ENCODE results near the gene SPATA13.

SPATA13 gene

GRCh38 chr13:24123761-24124160 lies 36.8 kb upstream of the SPATA13 start:
- Histone ChIP-seq H3K9me3 (ENCODE audit: insufficient read depth, low read depth, low read length) (peaks cover 2% of the 10 kb centered on the region), H3K14ac (ENCODE audit: low read length) (no peak overlapping the region), H3K18ac (ENCODE audit: low read length) (no peak overlapping the region), H2BK12ac (ENCODE audit: low read length) (no peak overlapping the region), H3K4me1 (ENCODE audit: control insufficient read depth in 1 of 2, insufficient read depth in 2 of 2, low read length in 2 of 2) (peaks cover 3 to 4% of the 10 kb centered on the region in 2 experiments), H3K79me2 (ENCODE audit: control insufficient read depth, insufficient read depth, low read length, poor library complexity) (no peaks in the 10 kb centered on the region), H2AFZ (ENCODE audit: insufficient read depth, low read length, poor library complexity) (no peak overlapping the region), H3K23ac (ENCODE audit: low read length) (no peak overlapping the region), H2AK5ac (ENCODE audit: low read length) (no peak overlapping the region), H2BK5ac (ENCODE audit: low read depth, low read length, poor library complexity) (no peak overlapping the region), H3K79me1 (ENCODE audit: low read length) (no peaks in the 10 kb centered on the region), H4K91ac (ENCODE audit: low read depth, low read length) (no peak overlapping the region), H3K4ac (ENCODE audit: low read depth, low read length) (no peak overlapping the region), H3K36me3 (ENCODE audit: control insufficient read depth in 1 of 2, insufficient read depth in 2 of 2, low read length in 2 of 2) (no peaks in the 10 kb centered on the region), H4K12ac (ENCODE audit: low read depth, low read length) (no peak overlapping the region), H2BK120ac (ENCODE audit: insufficient read depth, low read length, poor library complexity) (no peak overlapping the region), H3K4me2 (ENCODE audit: low read length) (no peak overlapping the region), H4K8ac (ENCODE audit: low read depth, low read length) (no peak overlapping the region), H3K4me3 (ENCODE audit: low read depth, low read length) (no peak overlapping the region), H3K27me3 (ENCODE audit: insufficient read depth, low read length) (no peaks in the 10 kb centered on the region), H3K27ac (ENCODE audit: low read depth, low read length) (no peak overlapping the region), H3K9ac (ENCODE audit: low read length) (no peak overlapping the region)
- no peak for DNase-seq
- whole genome bisulfite sequencing (ENCODE audit: extremely low coverage, insufficient coverage, insufficient read length), result no CpG with 5 or more reads among the region's 2 CpGs

- Histone ChIP-seq H3K18ac (ENCODE audit: low read length) (no peak overlapping the region), H4K8ac (ENCODE audit: low read depth, low read length) (no peak overlapping the region), H3K36me3 (ENCODE audit: control insufficient read depth in 1 of 2, insufficient read depth in 2 of 2, low read length in 2 of 2) (no peaks in the 10 kb centered on the region), H3K14ac (ENCODE audit: low read length) (no peak overlapping the region), H2AFZ (ENCODE audit: insufficient read depth, low read length, poor library complexity) (no peak overlapping the region), H3K23ac (ENCODE audit: low read length) (no peak overlapping the region), H3K4me2 (ENCODE audit: low read length) (no peak overlapping the region), H2BK5ac (ENCODE audit: low read depth, low read length, poor library complexity) (no peak overlapping the region), H3K4me1 (ENCODE audit: control insufficient read depth in 1 of 2, insufficient read depth in 2 of 2, low read length in 2 of 2) (peaks cover 3 to 4% of the 10 kb centered on the region in 2 experiments), H4K91ac (ENCODE audit: low read depth, low read length) (no peak overlapping the region), H3K27ac (ENCODE audit: low read depth, low read length) (no peak overlapping the region), H3K4me3 (ENCODE audit: low read depth, low read length) (no peak overlapping the region), H3K9ac (ENCODE audit: low read length) (no peak overlapping the region), H3K4ac (ENCODE audit: low read depth, low read length) (no peak overlapping the region), H3K79me2 (ENCODE audit: control insufficient read depth, insufficient read depth, low read length, poor library complexity) (no peaks in the 10 kb centered on the region), H2AK5ac (ENCODE audit: low read length) (no peak overlapping the region), H4K12ac (ENCODE audit: low read depth, low read length) (no peak overlapping the region), H3K27me3 (ENCODE audit: insufficient read depth, low read length) (no peaks in the 10 kb centered on the region), H3K79me1 (ENCODE audit: low read length) (no peaks in the 10 kb centered on the region), H2BK12ac (ENCODE audit: low read length) (no peak overlapping the region), H3K9me3 (ENCODE audit: insufficient read depth, low read depth, low read length) (peaks cover 2% of the 10 kb centered on the region), H2BK120ac (ENCODE audit: insufficient read depth, low read length, poor library complexity) (no peak overlapping the region)
- no peak for DNase-seq
- WGBS (ENCODE audit: extremely low coverage, insufficient coverage, insufficient read length), result no CpG with 5 or more reads among the region's 9 CpGs
Measured at GRCh38 chr13:24124789-24125476, 35.6 kb upstream of the SPATA13 start.

- Histone ChIP-seq H4K12ac (ENCODE audit: low read depth, low read length) (no peak overlapping the region), H4K91ac (ENCODE audit: low read depth, low read length) (no peak overlapping the region), H3K36me3 (ENCODE audit: control insufficient read depth in 1 of 2, insufficient read depth in 2 of 2, low read length in 2 of 2) (no peaks in the 10 kb centered on the region), H3K14ac (ENCODE audit: low read length) (no peak overlapping the region), H2BK5ac (ENCODE audit: low read depth, low read length, poor library complexity) (no peak overlapping the region), H3K9ac (ENCODE audit: low read length) (no peak overlapping the region), H3K23ac (ENCODE audit: low read length) (no peak overlapping the region), H3K27ac (ENCODE audit: low read depth, low read length) (no peak overlapping the region), H2BK120ac (ENCODE audit: insufficient read depth, low read length, poor library complexity) (no peak overlapping the region), H3K79me1 (ENCODE audit: low read length) (no peaks in the 10 kb centered on the region), H3K9me3 (ENCODE audit: insufficient read depth, low read depth, low read length) (peaks cover 4% of the 10 kb centered on the region), H3K27me3 (ENCODE audit: insufficient read depth, low read length) (no peaks in the 10 kb centered on the region), H3K4me3 (ENCODE audit: low read depth, low read length) (no peak overlapping the region), H3K18ac (ENCODE audit: low read length) (no peak overlapping the region), H4K8ac (ENCODE audit: low read depth, low read length) (no peak overlapping the region), H3K79me2 (ENCODE audit: control insufficient read depth, insufficient read depth, low read length, poor library complexity) (no peaks in the 10 kb centered on the region), H3K4ac (ENCODE audit: low read depth, low read length) (no peak overlapping the region), H3K4me1 (ENCODE audit: control insufficient read depth in 1 of 2, insufficient read depth in 2 of 2, low read length in 2 of 2) (peaks cover 3 to 4% of the 10 kb centered on the region in 2 experiments), H2AFZ (ENCODE audit: insufficient read depth, low read length, poor library complexity) (no peak overlapping the region), H2AK5ac (ENCODE audit: low read length) (no peak overlapping the region), H3K4me2 (ENCODE audit: low read length) (no peak overlapping the region), H2BK12ac (ENCODE audit: low read length) (no peak overlapping the region)
- peak in 1 of 2 donors; percentile 9 for DNase-seq
- no CpG with 5 or more reads among the region's 2 CpGs for WGBS (ENCODE audit: extremely low coverage, insufficient coverage, insufficient read length)
Measured at GRCh38 chr13:24127116-24127631, 33.3 kb upstream of the SPATA13 start.

- Histone ChIP-seq H3K4me1 (ENCODE audit: control insufficient read depth in 1 of 2, insufficient read depth in 2 of 2, low read length in 2 of 2) (peaks cover 3 to 4% of the 10 kb centered on the region in 2 experiments), H3K9me3 (ENCODE audit: insufficient read depth, low read depth, low read length) (peaks cover 4% of the 10 kb centered on the region), H3K4me2 (ENCODE audit: low read length) (no peak overlapping the region), H2BK12ac (ENCODE audit: low read length) (no peak overlapping the region), H3K79me1 (ENCODE audit: low read length) (no peaks in the 10 kb centered on the region), H2BK5ac (ENCODE audit: low read depth, low read length, poor library complexity) (no peak overlapping the region), H4K8ac (ENCODE audit: low read depth, low read length) (no peak overlapping the region), H3K23ac (ENCODE audit: low read length) (no peak overlapping the region), H2AK5ac (ENCODE audit: low read length) (no peak overlapping the region), H3K14ac (ENCODE audit: low read length) (no peak overlapping the region), H3K79me2 (ENCODE audit: control insufficient read depth, insufficient read depth, low read length, poor library complexity) (no peaks in the 10 kb centered on the region), H3K4me3 (ENCODE audit: low read depth, low read length) (no peak overlapping the region), H3K27me3 (ENCODE audit: insufficient read depth, low read length) (no peaks in the 10 kb centered on the region), H4K12ac (ENCODE audit: low read depth, low read length) (no peak overlapping the region), H3K4ac (ENCODE audit: low read depth, low read length) (no peak overlapping the region), H3K27ac (ENCODE audit: low read depth, low read length) (no peak overlapping the region), H4K91ac (ENCODE audit: low read depth, low read length) (no peak overlapping the region), H3K18ac (ENCODE audit: low read length) (no peak overlapping the region), H3K9ac (ENCODE audit: low read length) (no peak overlapping the region), H2AFZ (ENCODE audit: insufficient read depth, low read length, poor library complexity) (no peak overlapping the region), H3K36me3 (ENCODE audit: control insufficient read depth in 1 of 2, insufficient read depth in 2 of 2, low read length in 2 of 2) (no peaks in the 10 kb centered on the region), H2BK120ac (ENCODE audit: insufficient read depth, low read length, poor library complexity) (no peak overlapping the region)
- no CpG with 5 or more reads among the region's 5 CpGs for WGBS (ENCODE audit: extremely low coverage, insufficient coverage, insufficient read length)
- no peak for DNase-seq
Measured at GRCh38 chr13:24128112-24128511, 32.4 kb upstream of the SPATA13 start.

Measured in trophoblast cell (in vitro differentiated cells and primary cell).